Right lung (tissue), 5 donors: ENCODE data around the gene ARMC8. TPM values are rescaled to one million over a fixed set of nuclear protein-coding genes. Genes with fewer than 3 reads are reported as not detected.

Experiments
- DNase-seq, 2 donors: peaks; one replicate each; pipeline ENCODE4 v3.0.0-alpha.2; 2013
- polyA plus RNA-seq, 5 donors: library from polyadenylated mRNA; unstranded; fragments of 120-200 nt; gene quantifications; one replicate each; pipeline versions ENCODE4 v1.2.1 to v1.2.3, GENCODE V29; 2013; ENCODE audit warnings: inconsistent platforms in 1 of 5, low replicate concordance in 1 of 5; ENCODE audit not compliant: insufficient read length in 5 of 5, insufficient read depth in 1 of 5

Gene ARMC8
- polyA plus RNA-seq, 5 donors: 37.2 to 59.3 (median 50.3) TPM

GRCh38 chr3:138241676-138242075 lies 54.6 kb downstream of the ARMC8 start:
- no peak for DNase-seq

DNA sequence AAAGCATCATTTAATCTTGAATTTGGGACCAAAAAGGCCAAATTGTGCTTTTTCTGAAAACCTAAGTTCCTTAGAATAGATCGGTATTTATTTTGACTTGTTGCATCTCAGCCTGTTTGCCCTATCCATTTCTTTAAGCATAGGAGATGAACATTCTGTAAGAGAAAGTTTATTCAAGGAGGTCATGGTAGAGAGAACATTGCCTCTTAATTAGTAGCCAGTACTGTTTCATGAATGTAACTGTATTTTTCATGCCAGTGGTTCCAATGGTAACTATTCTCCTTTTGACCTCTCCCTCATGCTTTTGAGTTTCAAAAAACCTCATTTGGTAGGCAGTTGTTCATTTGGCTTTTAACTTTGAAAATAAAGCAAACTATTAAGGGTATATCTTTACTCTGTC lies 55.4 kb downstream of the ARMC8 start:
- DNase-seq: no peak

- DNase-seq: no peak
Measured at GRCh38 chr3:138245026-138245425, 57.9 kb downstream of the ARMC8 start.

GRCh38 chr3:138249636-138250035 lies 62.5 kb downstream of the ARMC8 start:
- no peak for DNase-seq

- no peak for DNase-seq
Measured at GRCh38 chr3:138253609-138254008, 66.5 kb downstream of the ARMC8 start.

GRCh38 chr3:138254216-138254615 lies 67.1 kb downstream of the ARMC8 start:
- DNase-seq: no peak

GRCh38 chr3:138256022-138256421 lies 68.9 kb downstream of the ARMC8 start:
- DNase-seq: no peak

DNA sequence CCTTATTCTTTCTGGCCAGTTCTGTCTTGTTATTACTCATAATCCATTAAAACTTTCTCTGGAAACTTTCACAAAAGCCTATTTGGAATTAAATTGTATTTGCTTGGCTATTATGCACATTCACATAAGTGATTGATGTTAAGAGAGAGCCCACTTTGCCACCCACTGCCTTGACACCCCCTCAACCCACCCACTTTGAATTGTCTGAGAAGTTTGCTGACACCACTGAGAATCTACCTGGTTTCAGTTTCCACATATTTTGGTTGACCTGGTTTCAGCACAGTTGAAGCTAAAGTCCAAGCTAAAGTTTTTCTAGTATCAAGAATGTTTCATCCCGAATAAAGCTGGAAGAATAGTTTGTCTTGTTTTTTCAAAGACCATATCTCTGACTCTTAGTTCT lies 70.9 kb downstream of the ARMC8 start:
- DNase-seq: no peak

- no peak for DNase-seq
Measured at GRCh38 chr3:138259126-138259525, 72.0 kb downstream of the ARMC8 start.

DNA sequence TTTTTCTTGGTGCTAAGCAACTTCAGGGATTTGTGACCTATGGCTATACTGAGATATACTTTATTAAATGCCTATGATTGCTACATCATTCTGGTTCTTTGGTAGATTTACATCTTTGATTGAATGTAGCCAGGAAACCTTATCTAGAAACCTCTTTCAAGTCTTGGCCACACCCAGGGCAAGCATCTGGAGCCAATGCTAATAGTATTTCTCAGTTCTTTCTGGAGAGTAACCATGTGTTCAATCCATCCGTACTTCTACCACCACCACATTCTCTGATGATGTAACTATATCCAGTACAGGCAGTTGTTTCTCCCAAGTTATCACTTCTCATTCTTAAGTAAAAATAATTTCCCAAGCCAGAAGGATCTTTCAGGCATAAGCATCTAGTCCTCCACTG lies 73.5 kb downstream of the ARMC8 start:
- DNase-seq: no peak

GRCh38 chr3:138263104-138263503 lies 76.0 kb downstream of the ARMC8 start:
- no peak for DNase-seq

DNA sequence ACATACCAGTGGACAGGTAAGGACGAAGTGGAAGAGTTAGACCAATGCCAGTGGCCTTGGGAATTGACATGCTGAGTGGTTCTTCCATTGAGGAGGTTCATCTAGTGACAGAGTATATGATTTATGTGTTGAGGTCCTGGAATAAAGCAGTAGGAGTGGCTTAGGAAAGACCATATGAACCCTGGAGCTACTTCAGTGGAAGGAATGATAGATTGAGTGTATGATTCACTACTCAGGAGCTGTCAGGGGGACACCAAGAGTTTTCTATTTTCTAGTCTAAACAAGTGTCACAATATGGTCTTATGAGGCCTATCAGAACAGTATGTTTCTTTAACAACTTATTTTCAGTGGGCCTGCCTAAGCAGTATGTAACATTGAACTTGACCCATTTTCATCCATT lies 78.6 kb downstream of the ARMC8 start:
- no peak for DNase-seq

DNA sequence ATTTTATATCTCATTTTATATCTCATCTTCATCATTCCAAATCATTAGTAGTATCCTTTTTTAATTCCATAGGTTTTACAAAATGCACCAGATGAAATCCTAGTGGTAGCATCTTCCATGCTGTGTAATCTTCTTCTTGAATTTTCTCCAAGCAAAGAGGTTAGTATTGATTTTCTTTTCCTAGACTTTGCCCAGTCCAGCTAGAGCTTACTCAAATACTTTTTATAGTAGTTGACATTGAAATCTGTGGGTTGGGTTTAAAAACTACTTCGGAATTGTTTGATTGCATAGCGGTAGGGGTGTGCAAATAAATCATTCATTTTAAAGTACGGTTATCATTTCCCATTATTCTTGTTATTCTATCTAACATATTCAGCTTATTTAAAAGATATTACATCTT lies 80.0 kb downstream of the ARMC8 start:
- no peak for DNase-seq

DNA sequence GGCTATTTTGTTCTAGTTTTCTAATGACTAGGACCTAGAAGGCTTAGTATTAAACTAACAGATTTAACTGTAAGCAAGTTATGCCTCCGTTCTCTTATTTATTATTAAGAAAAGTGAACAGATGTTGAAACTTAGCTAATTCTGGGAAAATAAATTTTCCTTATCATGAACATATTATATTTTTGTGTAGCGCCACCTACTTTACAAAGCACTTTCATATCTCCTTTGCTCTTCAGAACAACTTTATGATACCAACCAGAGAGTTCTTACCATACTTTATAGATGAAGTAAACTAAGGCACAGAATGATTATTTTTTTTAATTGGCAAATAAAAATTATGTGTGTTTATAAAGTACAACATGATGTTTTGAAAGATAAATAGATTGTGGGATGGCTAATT lies 83.1 kb downstream of the ARMC8 start:
- no peak for DNase-seq

GRCh38 chr3:138271189-138271794 lies 84.2 kb downstream of the ARMC8 start:
- no peak for DNase-seq

GRCh38 chr3:138281561-138281960 lies 94.5 kb downstream of the ARMC8 start:
- no peak for DNase-seq

DNA sequence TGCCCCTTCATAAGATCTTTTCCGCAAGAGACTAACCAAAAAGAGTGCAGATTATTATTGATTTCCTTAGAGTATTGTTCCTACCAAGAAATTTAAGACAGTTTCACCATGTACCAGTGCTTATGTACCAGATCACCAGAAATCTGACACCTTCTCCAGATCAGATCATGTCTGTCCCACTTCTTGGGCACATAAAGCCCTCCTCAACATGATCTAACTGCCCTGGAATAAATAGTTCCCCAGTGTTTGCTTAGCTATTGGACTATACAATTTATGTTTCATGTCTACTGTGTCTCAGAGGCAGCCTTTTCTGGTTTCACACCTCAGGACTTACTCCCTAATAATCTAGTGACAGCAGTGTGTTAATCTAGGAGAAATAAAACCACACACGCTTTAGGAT lies 95.7 kb downstream of the ARMC8 start:
- DNase-seq: no peak

GRCh38 chr3:138284079-138284478 lies 97.0 kb downstream of the ARMC8 start:
- DNase-seq: no peak

DNA sequence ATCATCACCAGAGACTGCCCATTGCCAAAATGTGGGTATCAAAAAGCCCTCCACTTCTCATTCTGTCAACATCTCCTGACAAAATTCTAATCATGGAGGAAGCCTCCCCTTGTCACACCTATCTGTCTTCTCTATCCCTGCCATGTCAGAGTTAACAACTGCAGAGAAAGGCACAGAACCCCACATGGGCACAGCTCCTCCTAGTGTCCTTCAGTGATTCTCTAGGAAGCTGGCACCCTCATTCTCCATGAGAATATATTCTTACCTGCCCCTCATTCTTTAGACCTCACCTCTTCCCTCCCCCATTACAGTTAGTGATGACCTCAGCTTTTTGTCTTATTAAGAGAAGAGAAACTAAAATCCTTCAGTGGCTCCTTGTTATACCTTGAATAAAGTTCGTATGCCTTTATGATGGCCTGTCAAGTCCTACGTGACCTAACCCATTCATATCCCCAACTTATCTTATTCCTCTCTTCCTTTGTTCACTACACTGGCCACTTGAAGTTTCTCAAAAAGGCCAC lies 97.9 kb downstream of the ARMC8 start:
- DNase-seq: no peak

DNA sequence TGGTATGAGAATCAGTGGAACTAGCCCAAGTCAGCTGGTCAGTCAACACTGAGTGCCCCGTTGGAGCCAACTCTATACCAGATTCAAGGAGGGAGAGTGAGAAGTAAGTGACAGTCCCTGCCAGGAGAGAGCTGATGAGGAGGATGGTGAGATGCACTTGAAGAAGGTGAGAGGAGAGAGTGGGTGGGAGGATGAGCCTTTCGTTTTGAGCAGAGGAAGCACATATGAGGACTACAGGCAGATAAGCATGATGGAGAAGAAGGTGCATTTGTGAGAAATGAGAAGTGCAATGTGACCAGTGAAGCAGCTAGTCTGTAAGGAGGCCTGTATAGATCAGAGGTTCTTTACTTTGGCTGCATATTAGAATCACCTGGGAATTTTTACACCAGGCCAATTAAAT lies 102.2 kb downstream of the ARMC8 start:
- no peak for DNase-seq

- no peak for DNase-seq
Measured at GRCh38 chr3:138289701-138290100, 102.6 kb downstream of the ARMC8 start.

- no peak for DNase-seq
Measured at GRCh38 chr3:138296639-138297038, 109.5 kb downstream of the ARMC8 start.

DNA sequence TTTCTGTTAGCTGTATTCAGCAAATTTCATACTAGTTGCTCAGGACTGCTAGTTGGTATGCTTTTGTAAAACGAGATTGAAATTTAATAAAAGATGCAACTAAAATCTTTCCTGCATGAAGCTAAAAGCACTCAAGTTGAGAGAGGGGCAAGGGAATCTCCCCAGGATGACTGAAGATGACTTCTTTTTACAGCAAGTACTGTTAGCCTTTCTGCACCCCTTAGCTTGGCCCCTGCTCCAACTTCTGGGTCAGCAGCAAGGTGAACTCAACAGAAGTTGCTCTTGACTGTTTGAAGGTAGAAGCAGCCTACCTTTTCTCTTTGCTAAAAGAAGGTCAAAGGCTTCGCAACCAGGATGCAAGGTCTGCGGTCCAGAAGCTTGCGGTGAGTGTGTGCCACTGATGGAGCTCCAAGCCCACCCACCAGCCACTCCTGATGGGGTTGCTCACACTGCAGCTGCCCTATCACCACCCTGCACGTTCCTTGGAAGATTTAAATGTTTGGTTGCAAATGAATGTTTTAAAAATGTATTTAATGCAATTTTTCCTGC lies 110.0 kb downstream of the ARMC8 start:
- DNase-seq: no peak

- DNase-seq: no peak
Measured at GRCh38 chr3:138297876-138298275, 110.8 kb downstream of the ARMC8 start.
